ENCODE data around the gene MAPK9.
"Not testable (repeated sequence)": the region's sequence is repeated elsewhere in the genome, so short reads cannot be mapped to it uniquely, and the experiment has no call there.

DNA sequence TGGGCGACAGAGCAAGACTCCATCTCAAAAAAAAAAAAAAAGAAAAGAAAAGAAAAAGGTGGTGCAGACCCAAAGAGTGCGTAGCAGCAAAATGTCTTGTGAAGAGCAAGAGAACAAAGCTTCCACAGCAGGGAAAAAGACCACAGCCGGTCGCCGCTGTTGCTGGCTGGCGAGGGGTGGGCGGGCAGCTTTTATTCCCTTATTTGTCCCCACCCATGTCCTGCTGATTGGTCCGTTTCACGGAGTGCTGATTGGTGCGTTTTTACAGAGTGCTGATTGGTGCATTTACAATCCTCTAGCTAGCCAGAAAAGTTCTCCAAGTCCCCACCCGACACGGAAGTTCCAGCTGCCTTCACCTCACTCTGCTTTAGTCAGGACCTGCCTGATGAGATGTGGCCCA, 81.8 kb downstream of the MAPK9 start:
- TF ChIP-seq, protein P1, sequence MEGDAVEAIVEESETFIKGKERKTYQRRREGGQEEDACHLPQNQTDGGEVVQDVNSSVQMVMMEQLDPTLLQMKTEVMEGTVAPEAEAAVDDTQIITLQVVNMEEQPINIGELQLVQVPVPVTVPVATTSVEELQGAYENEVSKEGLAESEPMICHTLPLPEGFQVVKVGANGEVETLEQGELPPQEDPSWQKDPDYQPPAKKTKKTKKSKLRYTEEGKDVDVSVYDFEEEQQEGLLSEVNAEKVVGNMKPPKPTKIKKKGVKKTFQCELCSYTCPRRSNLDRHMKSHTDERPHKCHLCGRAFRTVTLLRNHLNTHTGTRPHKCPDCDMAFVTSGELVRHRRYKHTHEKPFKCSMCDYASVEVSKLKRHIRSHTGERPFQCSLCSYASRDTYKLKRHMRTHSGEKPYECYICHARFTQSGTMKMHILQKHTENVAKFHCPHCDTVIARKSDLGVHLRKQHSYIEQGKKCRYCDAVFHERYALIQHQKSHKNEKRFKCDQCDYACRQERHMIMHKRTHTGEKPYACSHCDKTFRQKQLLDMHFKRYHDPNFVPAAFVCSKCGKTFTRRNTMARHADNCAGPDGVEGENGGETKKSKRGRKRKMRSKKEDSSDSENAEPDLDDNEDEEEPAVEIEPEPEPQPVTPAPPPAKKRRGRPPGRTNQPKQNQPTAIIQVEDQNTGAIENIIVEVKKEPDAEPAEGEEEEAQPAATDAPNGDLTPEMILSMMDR (IDR thresholded peaks at IDR 0.05; ENCODE audit: borderline replicate concordance, extremely low read depth, low read length, poor library complexity, severe bottlenecking): not testable (repeated sequence)
- not testable (repeated sequence) for TF ChIP-seq EZH2 (IDR thresholded peaks at IDR 0.05; ENCODE audit: borderline replicate concordance, low read depth, low read length, severe bottlenecking)
